H1 (cell line): ENCODE results near the gene THBS1. TPM values are rescaled to one million over a fixed set of nuclear protein-coding genes. Genes with fewer than 3 reads are reported as not detected.

Experiments
- CTCF ChIA-PET: fragments of 300-600 bp; sonication (Branson Sonifier 250); formaldehyde crosslinking; loops from one replicate; lab custom pipeline; 2021; ENCODE audit not compliant: partially characterized antibody; lab: Charles Lee
- POLR2A ChIA-PET: fragments of 300-600 bp; sonication (Branson Sonifier 250); formaldehyde crosslinking; loops from one replicate; lab custom pipeline; 2021; ENCODE audit warnings: inconsistent platforms; ENCODE audit not compliant: partially characterized antibody; lab: Charles Lee
- DNase-seq, 2 experiments: peaks; one replicate each; pipeline versions ENCODE4 v3.0.0 to v3.0.0-alpha.2; 2010 to 2022; ENCODE audit warnings: low spot score in 2 of 2, low read depth in 1 of 2, mixed read lengths in 1 of 2
- FAIRE-seq: peaks from 2 replicates; lab custom pipeline; 2011; peaks lifted over from hg19 to GRCh38; lab: Jason Lieb, UNC
- H2AFZ ChIP-seq: 2 replicates; pipeline ENCODE4 v1.8.1; 2012; ENCODE audit warnings: low read length, inconsistent platforms
- H2AK5ac ChIP-seq: 2 replicates; pipeline ENCODE4 v1.6.1; 2013; ENCODE audit warnings: low read depth, low read length
- H2BK120ac ChIP-seq: replicated peaks from 2 replicates; pipeline ENCODE3; 2013; ENCODE audit warnings: low read depth, low read length, inconsistent platforms
- H2BK12ac ChIP-seq: 2 replicates; pipeline ENCODE4 v1.6.1; 2013; ENCODE audit warnings: low read depth, low read length
- H2BK15ac ChIP-seq: 2 replicates; pipeline ENCODE4 v1.6.1; 2013; ENCODE audit warnings: low read length
- H2BK20ac ChIP-seq: 2 replicates; pipeline ENCODE4 v1.6.1; 2013; ENCODE audit warnings: low read length
- H2BK5ac ChIP-seq: 2 replicates; pipeline ENCODE4 v1.6.1; 2013; ENCODE audit warnings: low read depth, low read length
- H3K14ac ChIP-seq: 2 replicates; pipeline ENCODE4 v1.6.1; 2013; ENCODE audit warnings: inconsistent platforms; ENCODE audit not compliant: insufficient read length
- H3K18ac ChIP-seq: 2 replicates; pipeline ENCODE4 v1.6.1; 2013; ENCODE audit warnings: low read length; ENCODE audit errors: extremely low read depth
- H3K23ac ChIP-seq: 2 replicates; pipeline ENCODE4 v1.6.1; 2013; ENCODE audit warnings: inconsistent platforms; ENCODE audit not compliant: insufficient read length
- H3K23me2 ChIP-seq: 2 replicates; pipeline ENCODE4 v1.6.1; 2013; ENCODE audit warnings: low read depth, low read length
- H3K27ac ChIP-seq: 2 replicates; pipeline ENCODE4 v1.6.1; 2011; ENCODE audit warnings: low read depth, low read length, inconsistent platforms
- H3K27me3 ChIP-seq, 4 experiments: replicated peaks in 1 of 4; 1 replicate in 1 of 4; 2 replicates in 3 of 4; pipeline versions ENCODE4 v1.6.1 to v1.8.1; 2011 to 2013; ENCODE audit warnings: low read length in 3 of 4, mild to moderate bottlenecking in 3 of 4, inconsistent platforms in 2 of 4, mixed read lengths in 2 of 4, moderate library complexity in 1 of 4; ENCODE audit not compliant: control insufficient read depth in 3 of 4, insufficient read depth in 3 of 4; ENCODE audit errors: extremely low read depth in 1 of 4
- H3K36me3 ChIP-seq, 4 experiments: 2 replicates each; pipeline versions ENCODE4 v1.6.1 to v1.8.1; 2011 to 2013; ENCODE audit warnings: mild to moderate bottlenecking in 4 of 4, low read length in 3 of 4, moderate library complexity in 2 of 4, control low read depth in 1 of 4, inconsistent platforms in 1 of 4; ENCODE audit not compliant: insufficient read depth in 4 of 4, control insufficient read depth in 2 of 4
- H3K4ac ChIP-seq: replicated peaks from 2 replicates; pipeline ENCODE3; 2013; ENCODE audit warnings: low read length, low read depth, mixed read lengths, inconsistent platforms; ENCODE audit not compliant: insufficient read length
- H3K4me1 ChIP-seq, 4 experiments: replicated peaks in 1 of 4; 1 replicate in 1 of 4; 2 replicates in 3 of 4; pipeline versions ENCODE4 v1.6.1 to v1.8.1; 2011 to 2013; ENCODE audit warnings: low read length in 3 of 4, inconsistent platforms in 2 of 4, mixed read lengths in 1 of 4; ENCODE audit not compliant: insufficient read depth in 4 of 4, control insufficient read depth in 3 of 4
- H3K4me2 ChIP-seq, 2 experiments: 2 replicates each; pipeline versions ENCODE4 v1.6.1 to v1.8.1; 2011 to 2013; ENCODE audit warnings: low read depth in 2 of 2, low read length in 2 of 2, control low read depth in 1 of 2, inconsistent platforms in 1 of 2, mild to moderate bottlenecking in 1 of 2; ENCODE audit not compliant: insufficient read depth in 1 of 2
- H3K4me3 ChIP-seq, 4 experiments: fragments of 200-600, 300-600 bp in 1 of 4; sonication (generic), shearing (Covaris generic), sonication (Bioruptor Twin) in 1 of 4; 2 replicates each; pipeline versions ENCODE4 v1.5.1 to v1.8.1; 2011 to 2016; ENCODE audit warnings: low read length in 4 of 4, low read depth in 3 of 4, control low read depth in 2 of 4, inconsistent platforms in 2 of 4, mild to moderate bottlenecking in 2 of 4, mixed read lengths in 1 of 4, moderate library complexity in 1 of 4; ENCODE audit not compliant: insufficient read depth in 2 of 4; ENCODE audit errors: extremely low read depth in 1 of 4
- H3K56ac ChIP-seq: replicated peaks from 2 replicates; pipeline ENCODE3; 2013; ENCODE audit warnings: low read depth, mild to moderate bottlenecking, mixed read lengths, low read length, inconsistent platforms; ENCODE audit not compliant: insufficient read length
- H3K79me1 ChIP-seq: 2 replicates; pipeline ENCODE4 v1.6.1; 2013; ENCODE audit warnings: low read depth, low read length, control low read depth
- H3K79me2 ChIP-seq, 2 experiments: 2 replicates each; pipeline versions ENCODE4 v1.6.1 to v1.8.1; 2012 to 2013; ENCODE audit warnings: low read length in 2 of 2, mild to moderate bottlenecking in 2 of 2, inconsistent platforms in 1 of 2; ENCODE audit not compliant: insufficient read depth in 2 of 2, control insufficient read depth in 1 of 2
- H3K9ac ChIP-seq, 4 experiments: replicated peaks in 1 of 4; 1 replicate in 1 of 4; 2 replicates in 3 of 4; pipeline versions ENCODE4 v1.6.1 to v1.8.1; 2011 to 2013; ENCODE audit warnings: low read depth in 3 of 4, low read length in 3 of 4, control low read depth in 2 of 4, mild to moderate bottlenecking in 2 of 4, moderate library complexity in 2 of 4, inconsistent platforms in 1 of 4; ENCODE audit errors: extremely low read depth in 1 of 4
- H3K9me3 ChIP-seq, 2 experiments: 2 replicates each; pipeline versions ENCODE4 v1.6.1 to v1.8.1; 2012 to 2013; ENCODE audit warnings: mild to moderate bottlenecking in 2 of 2, moderate library complexity in 2 of 2, control low read depth in 1 of 2, inconsistent platforms in 1 of 2, low read depth in 1 of 2, low read length in 1 of 2, mixed read lengths in 1 of 2; ENCODE audit not compliant: insufficient read depth in 2 of 2
- H4K20me1 ChIP-seq, 2 experiments: replicated peaks in 1 of 2; 2 replicates each; pipeline versions ENCODE3 to v1.8.1; 2011 to 2013; ENCODE audit warnings: inconsistent platforms in 2 of 2, low read length in 2 of 2, mild to moderate bottlenecking in 1 of 2; ENCODE audit not compliant: insufficient read depth in 2 of 2, control insufficient read depth in 1 of 2
- H4K5ac ChIP-seq: 2 replicates; pipeline ENCODE4 v1.6.1; 2013; ENCODE audit warnings: low read length, low read depth, mixed read lengths, inconsistent platforms; ENCODE audit not compliant: insufficient read length
- H4K8ac ChIP-seq: 2 replicates; pipeline ENCODE4 v1.8.0; 2013; ENCODE audit warnings: mild to moderate bottlenecking, moderate library complexity, low read length, inconsistent platforms; ENCODE audit not compliant: insufficient read depth; ENCODE audit errors: extremely low read depth
- H4K91ac ChIP-seq: replicated peaks from 2 replicates; pipeline ENCODE3; 2013; ENCODE audit warnings: low read length, mixed read lengths, inconsistent platforms; ENCODE audit not compliant: insufficient read length
- ATF3 ChIP-seq: IDR thresholded peaks from 2 replicates; pipeline ENCODE4 v1.6.1; 2011; ENCODE audit warnings: low read depth, mild to moderate bottlenecking, low read length; ENCODE audit not compliant: insufficient read depth
- CREB1 ChIP-seq: IDR thresholded peaks from 2 replicates; pipeline ENCODE4 v1.6.1; 2012; ENCODE audit warnings: inconsistent platforms
- CTCF ChIP-seq, 3 experiments: IDR thresholded peaks; 1 replicate in 2 of 3; 2 replicates in 1 of 3; pipeline versions ENCODE4 v1.5.1 to v1.6.1; 2011; ENCODE audit warnings: low read length in 3 of 3, mild to moderate bottlenecking in 3 of 3, inconsistent platforms in 2 of 3, low read depth in 1 of 3, moderate library complexity in 1 of 3; ENCODE audit not compliant: insufficient read depth in 1 of 3; ENCODE audit errors: control extremely low read depth in 1 of 3
- EGR1 ChIP-seq: IDR thresholded peaks from 2 replicates; pipeline ENCODE4 v1.6.1; 2011; ENCODE audit warnings: low read depth, low read length, borderline replicate concordance
- HDAC6 ChIP-seq: IDR thresholded peaks from one replicate; pipeline ENCODE4 v1.7.1; 2012; ENCODE audit warnings: low read depth, mild to moderate bottlenecking, inconsistent platforms, low read length, moderate library complexity
- JUN ChIP-seq: IDR thresholded peaks from 2 replicates; pipeline ENCODE4 v1.6.1; 2011; ENCODE audit warnings: low read depth, mild to moderate bottlenecking, improper control_type of control experiment, low read length
- RAD21 ChIP-seq, 2 experiments: IDR thresholded peaks in 1 of 2; conservative IDR thresholded peaks in 1 of 2; 2 replicates each; pipeline ENCODE4 v1.6.1; 2011; ENCODE audit warnings: low read depth in 2 of 2, low read length in 2 of 2, improper control_type of control experiment in 1 of 2, inconsistent platforms in 1 of 2, mild to moderate bottlenecking in 1 of 2, moderate library complexity in 1 of 2
- TBP ChIP-seq: IDR thresholded peaks from 2 replicates; pipeline ENCODE4 v1.6.1; 2011; ENCODE audit warnings: low read depth, low read length, improper control_type of control experiment
- WGBS, 2 experiments: shearing (Covaris generic) in 1 of 2; methylation state at CpG; one replicate each; pipeline versions ENCODE4 v1.1.6 to v1.1.7; 2013 to 2015; ENCODE audit warnings: low lambda C conversion rate in 2 of 2, mixed read lengths in 2 of 2, inconsistent platforms in 1 of 2, low coverage in 1 of 2, missing lambda C conversion rate in 1 of 2; ENCODE audit not compliant: insufficient replicate concordance in 2 of 2, insufficient coverage in 1 of 2, insufficient read length in 1 of 2; ENCODE audit errors: extremely low coverage in 1 of 2, missing lambda C conversion rate in 1 of 2; 5-methylcytosine and 5-hydroxymethylcytosine counted together
- polyA plus RNA-seq, 7 experiments: library from polyadenylated mRNA; depleted of rRNA in 3 of 7; stranded (reverse) in 5 of 7; unstranded in 2 of 7; fragments of >200 nt in 5 of 7; fragments of 200-250 nt in 2 of 7; gene quantifications; 1 replicate in 5 of 7; 2 replicates in 1 of 7; 4 replicates in 1 of 7; pipeline versions ENCODE4 v1.2.1 to v1.2.3, GENCODE V29; 2011 to 2013; ENCODE audit warnings: missing spikeins in 2 of 7, mixed read lengths in 2 of 7
- total RNA-seq: library from RNA; stranded (reverse); fragmentation: NEBNext Ultra II Directional; extraction: Animal tissue kit (Norgen Biotek cat#: 25700); gene quantifications from 2 replicates; pipeline ENCODE4 v1.2.1, GENCODE V29; 2021

The THBS1 gene
- total and polyA plus RNA-seq, 2 of the 8 experiments (the other 6 are each of a cell fraction or from before 2014, with no cell fraction given), result 10.3 to 63.3 TPM

- H3K4me1 ChIP-seq, result no peaks in the 10 kb centered on the region
- TF ChIP-seq RAD21 (IDR thresholded peaks at IDR 0.05 in 1 of 2, conservative IDR thresholded peaks at IDR 0.05 in 1 of 2; ENCODE audit: low read depth in 2 of 2, low read length in 2 of 2) (no peak), TBP (no peak), HDAC6 (no peak), CTCF (IDR thresholded peaks at IDR 0.05; ENCODE audit: control extremely low read depth in 1 of 3, insufficient read depth in 1 of 3, low read depth in 1 of 3, low read length in 3 of 3) (no peak), JUN (no peak), CREB1 (no peak), EGR1 (no peak), ATF3 (no peak)
Observed at GRCh38 chr15:39605146-39605545, 24.3 kb downstream of the THBS1 start.

More at GRCh38 chr15:39605146-39605545, 24.3 kb downstream of the THBS1 start:
- Histone ChIP-seq H3K4ac (no peak overlapping the region), H3K27ac (no peak overlapping the region), H3K56ac (no peak overlapping the region), H4K20me1 (no peaks in the 10 kb centered on the region), H2AFZ (no peak overlapping the region), H4K91ac (no peak overlapping the region), H2BK5ac (no peak overlapping the region), H3K79me2 (no peaks in the 10 kb centered on the region), H3K23ac (no peak overlapping the region), H2BK120ac (no peak overlapping the region), H2BK12ac (no peak overlapping the region), H3K36me3 (no peaks in the 10 kb centered on the region), H3K14ac (no peak overlapping the region), H3K18ac (no peak overlapping the region), H4K5ac (no peak overlapping the region), H2BK15ac (no peak overlapping the region), H2AK5ac (no peak overlapping the region), H3K79me1 (no peaks in the 10 kb centered on the region; the same call in 1 of the 2 replicates), H4K8ac (no peak overlapping the region), H3K27me3 (no peaks in the 10 kb centered on the region), H3K23me2 (no peaks in the 10 kb centered on the region), H3K9me3 (peaks cover 0 to under 1% of the 10 kb centered on the region in 2 experiments; a peak in 2 of 4 replicates), H2BK20ac (no peak overlapping the region), H3K9ac (no peak overlapping the region), H3K4me2 (no peak overlapping the region), H3K4me3 (no peak overlapping the region)
- DNase-seq, result no peak
- ChIA-PET CTCF (interaction anchor here (0.7 to 5.5 kb wide), 3 partner anchors 23 to 151 kb away, joined by 3 to 62 read pairs (median 4); no protein-coding TSS in a partner anchor), POLR2A (interaction anchor here (2.0 to 4.4 kb wide), 2 partner anchors 14 to 24 kb away, joined by 5 to 16 read pairs; partner anchors contain the start of gene THBS1)
- 94% methylated on average over 1 of the region's 1 CpG; no CpG with 5 or more reads in 1 of the 2 experiments for WGBS, 2 experiments
- FAIRE-seq, result no peak
